ENCODE data around the gene CASP2.

DNA sequence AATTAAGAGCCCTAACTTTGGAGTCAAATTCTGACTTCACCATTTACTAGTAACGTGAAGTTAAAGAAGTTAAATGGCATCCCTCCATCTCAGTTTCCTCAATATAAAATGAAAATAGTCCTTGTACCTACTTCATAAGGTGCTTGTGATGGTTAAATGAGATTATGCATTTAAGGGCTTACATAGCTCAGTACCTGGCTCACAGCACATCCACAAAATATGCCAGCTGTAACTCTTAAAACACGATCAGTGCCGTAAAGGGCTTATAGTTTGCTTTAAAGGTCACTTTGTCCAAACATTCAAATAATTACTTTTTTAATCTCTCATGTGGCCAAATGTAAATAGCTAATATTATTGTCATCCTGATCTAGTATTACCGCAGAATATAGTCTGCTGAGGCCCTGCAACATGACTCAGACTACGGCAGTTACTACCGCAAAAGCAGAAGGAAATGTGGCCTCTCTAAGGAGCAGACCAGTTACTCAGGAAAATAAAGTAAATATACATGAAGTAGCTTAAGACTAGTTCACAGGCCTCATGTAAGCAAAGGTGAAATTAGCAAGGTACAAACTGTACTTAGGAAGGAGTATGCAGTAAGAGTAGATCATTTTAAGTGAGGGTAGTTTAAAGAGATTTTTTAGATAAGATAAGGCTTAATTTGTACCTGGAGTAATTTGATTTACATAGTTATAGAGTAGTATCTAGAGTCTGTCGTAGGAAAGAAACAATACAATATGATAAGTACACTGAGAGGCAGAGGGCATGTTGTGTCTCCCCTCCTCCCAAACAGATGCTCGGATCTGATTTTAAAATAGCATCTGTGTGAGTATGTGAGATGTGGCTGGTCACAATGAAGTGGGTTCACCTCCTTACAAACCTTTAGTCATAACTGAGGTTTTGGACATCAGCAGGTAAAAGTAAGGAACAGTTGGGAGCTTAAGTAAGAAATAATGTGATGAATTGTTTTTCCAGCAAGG is 13.1 kb downstream of the CASP2 start:
- TF ChIP-seq CTCF (IDR thresholded peaks at IDR 0.05 in 2 of 3, conservative IDR thresholded peaks at IDR 0.05 in 1 of 3; ENCODE audit: control insufficient read depth in 2 of 3, extremely low read depth in 1 of 3, insufficient read depth in 1 of 3, low read depth in 3 of 3, low read length in 3 of 3), result no peak
- TF ChIP-seq TARDBP (IDR thresholded peaks at IDR 0.05; ENCODE audit: borderline replicate concordance), result no peak
- TF ChIP-seq YY1 (IDR thresholded peaks at IDR 0.05; ENCODE audit: low read depth, low read length), result no peak
